KMS-11 (cell line): ENCODE data around the gene XPC.
"Not testable (repeated sequence)": the region's sequence is repeated elsewhere in the genome, so short reads cannot be mapped to it uniquely, and the experiment has no call there.

Source experiments
- H2AFZ ChIP-seq: fragments of 200-600 bp; sonication (generic); 2 replicates; pipeline ENCODE4 v1.6.1; 2016; ENCODE audit warnings: antibody characterized with exemption, mixed run types, low read depth
- H3K27ac ChIP-seq: fragments of 200-600 bp; sonication (generic); 2 replicates; pipeline ENCODE4 v1.6.1; 2016; ENCODE audit warnings: mild to moderate bottlenecking, mixed run types
- H3K27me3 ChIP-seq: fragments of 200-600 bp; sonication (generic); 2 replicates; pipeline ENCODE4 v1.6.1; 2017; ENCODE audit warnings: mild to moderate bottlenecking, low read depth, mixed run types, moderate library complexity; ENCODE audit not compliant: insufficient read depth
- H3K36me3 ChIP-seq: fragments of 200-600 bp; sonication (generic); 2 replicates; pipeline ENCODE4 v1.6.1; 2017; ENCODE audit warnings: mild to moderate bottlenecking, mixed run types; ENCODE audit not compliant: insufficient read depth
- H3K4me1 ChIP-seq: fragments of 200-600 bp; sonication (generic); 2 replicates; pipeline ENCODE4 v1.6.1; 2016; ENCODE audit warnings: mild to moderate bottlenecking, low read depth, mixed run types; ENCODE audit not compliant: poor library complexity, severe bottlenecking
- H3K4me2 ChIP-seq: fragments of 200-600 bp; sonication (generic); 2 replicates; pipeline ENCODE4 v1.7.0; 2016; ENCODE audit warnings: mild to moderate bottlenecking, mixed run types
- H3K4me3 ChIP-seq: fragments of 200-600 bp; sonication (generic); IDR thresholded peaks from 2 replicates; pipeline ENCODE4 v1.6.1; 2017; ENCODE audit warnings: low read depth, low read length, mixed read lengths; ENCODE audit not compliant: insufficient read depth
- H3K79me2 ChIP-seq: fragments of 200-600 bp; sonication (generic); 2 replicates; pipeline ENCODE4 v1.6.1; 2016; ENCODE audit warnings: low read depth, mixed run types; ENCODE audit not compliant: insufficient read depth
- H3K9ac ChIP-seq: fragments of 200-600 bp; sonication (generic); 2 replicates; pipeline ENCODE4 v1.6.1; 2016; ENCODE audit warnings: mild to moderate bottlenecking, mixed run types
- H4K20me1 ChIP-seq: fragments of 200-600 bp; sonication (generic); 2 replicates; pipeline ENCODE4 v1.6.1; 2016; ENCODE audit warnings: mild to moderate bottlenecking, mixed run types; ENCODE audit not compliant: insufficient read depth
- CTCF ChIP-seq: fragments of 200-600 bp; sonication (generic); conservative IDR thresholded peaks from 2 replicates; pipeline ENCODE4 v1.6.1; 2017; ENCODE audit warnings: low read depth, mild to moderate bottlenecking, antibody characterized with exemption, low read length, moderate library complexity, mixed read lengths

XPC gene

GRCh38 chr3:14178247-14179113 is at the start of gene XPC, which contains the start of gene LSM3:
TSS of gene XPC (minus strand) at chr3:14178601. CDS start at chr3:14178568, 33 bp downstream.
TSS of gene LSM3 (plus strand) at chr3:14178817. CDS start at chr3:14178861, 44 bp downstream.
- peak within 1 kb of the TSS; percentile 76 for H3K9ac ChIP-seq
- peak within 1 kb of the TSS; percentile 71 for H2AFZ ChIP-seq
- H3K27me3 ChIP-seq: no peaks in the 10 kb centered on the region
- TF ChIP-seq CTCF: no peak
- peaks cover 21% of the 10 kb centered on the region for H3K79me2 ChIP-seq
- no peaks in the 10 kb centered on the region for H4K20me1 ChIP-seq
- peak within 1 kb of the TSS; percentile 57 for H3K27ac ChIP-seq
- no peaks in the 10 kb centered on the region for H3K36me3 ChIP-seq
- H3K4me1 ChIP-seq: peaks cover 47% of the 10 kb centered on the region
- H3K4me2 ChIP-seq: peak within 1 kb of the TSS; percentile 78
- no peak within 1 kb of the TSS for H3K4me3 ChIP-seq

- Histone ChIP-seq H3K36me3 (no peaks in the 10 kb centered on the region), H3K4me1 (no peaks in the 10 kb centered on the region), H3K79me2 (no peaks in the 10 kb centered on the region), H3K27ac (no peak overlapping the region), H2AFZ (no peak overlapping the region), H3K27me3 (no peaks in the 10 kb centered on the region), H3K9ac (no peak overlapping the region), H3K4me2 (no peak overlapping the region), H3K4me3 (no peak overlapping the region), H4K20me1 (no peaks in the 10 kb centered on the region)
- TF ChIP-seq CTCF: no peak
Measured at GRCh38 chr3:14227856-14228255, 49.5 kb upstream of the XPC start.

GRCh38 chr3:14226351-14226750 is 48.0 kb upstream of the XPC start:
- H3K9ac ChIP-seq, H3K79me2 ChIP-seq, H3K27ac ChIP-seq, H4K20me1 ChIP-seq, H3K4me1 ChIP-seq, H3K36me3 ChIP-seq, H3K4me2 ChIP-seq, H3K27me3 ChIP-seq, H3K4me3 ChIP-seq, H2AFZ ChIP-seq: not testable (repeated sequence)

GRCh38 chr3:14225421-14225820 is 47.0 kb upstream of the XPC start:
- Histone ChIP-seq H3K27ac (no peak overlapping the region), H3K27me3 (no peaks in the 10 kb centered on the region), H3K4me2 (no peak overlapping the region), H4K20me1 (no peaks in the 10 kb centered on the region), H2AFZ (no peak overlapping the region), H3K4me1 (no peaks in the 10 kb centered on the region), H3K36me3 (no peaks in the 10 kb centered on the region), H3K4me3 (no peak overlapping the region), H3K9ac (no peak overlapping the region), H3K79me2 (no peaks in the 10 kb centered on the region)
- no peak for TF ChIP-seq CTCF

GRCh38 chr3:14224895-14225294 is 46.5 kb upstream of the XPC start:
- Histone ChIP-seq H3K27me3 (no peaks in the 10 kb centered on the region), H3K36me3 (no peaks in the 10 kb centered on the region), H3K9ac (no peak overlapping the region), H3K79me2 (no peaks in the 10 kb centered on the region), H2AFZ (no peak overlapping the region), H3K4me3 (no peak overlapping the region), H3K4me1 (no peaks in the 10 kb centered on the region), H3K4me2 (no peak overlapping the region), H4K20me1 (no peaks in the 10 kb centered on the region), H3K27ac (no peak overlapping the region)
- no peak for TF ChIP-seq CTCF
